HepG2 (cell line): ENCODE results near the gene IFIT1B. TPM values are rescaled to one million over a fixed set of nuclear protein-coding genes. Genes with fewer than 3 reads are reported as not detected.

ENCODE experiments used
- ATAC-seq: fragments of 200-7000 bp; cut with Tn5 transposase; 3 replicates; pipeline ENCODE4 v1.9.1; 2020; ENCODE audit warnings: mild to moderate bottlenecking, moderate library complexity
- BruUV-seq: library from RNA; stranded (reverse); fragments of 400-500 nt; replicated peaks from 2 replicates; lab custom pipeline; 2021; lab: Mats Ljungman, UMichigan
- CTCF ChIA-PET: fragments of 300-600 bp; formaldehyde crosslinking; extraction: SDS; loops from one replicate; lab custom pipeline; 2021; ENCODE audit warnings: low total read pairs, inconsistent platforms, low intra/inter-chr PET ratio; lab: Yijun Ruan, JAX
- POLR2A ChIA-PET: fragments of 350-600 bp; sonication (Branson Sonifier 250); formaldehyde crosslinking; loops from one replicate; lab custom pipeline; 2020; ENCODE audit warnings: antibody characterized with exemption, inconsistent platforms; lab: Yijun Ruan, JAX
- DNase-seq: peaks from one replicate; pipeline ENCODE4 v3.0.0-alpha.2; 2015; ENCODE audit warnings: low spot score
- FAIRE-seq: peaks from 3 replicates; lab custom pipeline; 2011; peaks lifted over from hg19 to GRCh38; lab: Jason Lieb, UNC
- H2AFZ ChIP-seq: one replicate; pipeline ENCODE4 v1.6.1; 2011; ENCODE audit warnings: low read length, inconsistent platforms
- H3K27ac ChIP-seq: fragments of 300-600 bp; 3 replicates; pipeline ENCODE4 v1.8.0; 2011; ENCODE audit warnings: mixed run types, mild to moderate bottlenecking, mixed read lengths, low read length, inconsistent platforms; ENCODE audit not compliant: insufficient read depth; ENCODE audit errors: extremely low read length
- H3K27me3 ChIP-seq, 2 experiments: fragments of 200-600 bp in 1 of 2; 2 replicates in 1 of 2; 3 replicates in 1 of 2; pipeline versions ENCODE4 v1.6.0 to v1.8.0; 2011; ENCODE audit warnings: low read length in 2 of 2, mild to moderate bottlenecking in 2 of 2, moderate library complexity in 2 of 2, inconsistent platforms in 1 of 2; ENCODE audit not compliant: insufficient read depth in 2 of 2, control insufficient read depth in 1 of 2
- H3K36me3 ChIP-seq, 2 experiments: fragments of 200-600 bp in 1 of 2; replicated peaks in 1 of 2; 2 replicates in 1 of 2; 3 replicates in 1 of 2; pipeline versions ENCODE4 v1.5.1 to v1.8.0; 2011; ENCODE audit warnings: low read length in 2 of 2, inconsistent platforms in 1 of 2; ENCODE audit not compliant: insufficient read depth in 2 of 2, control insufficient read depth in 1 of 2
- H3K4me1 ChIP-seq: 2 replicates; pipeline ENCODE4 v1.5.1; 2012; ENCODE audit warnings: low read length, inconsistent platforms; ENCODE audit not compliant: insufficient read depth
- H3K4me2 ChIP-seq: 2 replicates; pipeline ENCODE4 v1.6.0; 2011; ENCODE audit warnings: low read depth, low read length, inconsistent platforms
- H3K4me3 ChIP-seq, 3 experiments: fragments of 200-600 bp in 1 of 3; sonication (generic), shearing (Covaris generic) in 1 of 3; replicated peaks in 1 of 3; 2 replicates each; pipeline ENCODE4 v1.5.1; 2011 to 2016; ENCODE audit warnings: low read length in 3 of 3, inconsistent platforms in 2 of 3, low read depth in 2 of 3, mild to moderate bottlenecking in 2 of 3, control low read depth in 1 of 3, mixed read lengths in 1 of 3; ENCODE audit not compliant: insufficient read depth in 1 of 3
- H3K79me2 ChIP-seq: one replicate; pipeline ENCODE4 v1.6.1; 2011; ENCODE audit warnings: low read length, inconsistent platforms; ENCODE audit not compliant: insufficient read depth
- H3K9ac ChIP-seq: 2 replicates; pipeline ENCODE4 v1.6.0; 2011; ENCODE audit warnings: mild to moderate bottlenecking, low read depth, low read length, inconsistent platforms; ENCODE audit not compliant: insufficient read depth
- H3K9me3 ChIP-seq: 2 replicates; pipeline ENCODE4 v1.5.1; 2012; ENCODE audit warnings: mild to moderate bottlenecking, low read length
- H4K20me1 ChIP-seq: 2 replicates; pipeline ENCODE4 v1.6.0; 2011; ENCODE audit warnings: inconsistent platforms, mild to moderate bottlenecking, low read length, moderate library complexity; ENCODE audit not compliant: insufficient read depth
- HNRNPH1 ChIP-seq: fragments of 200-400 bp; formaldehyde crosslinking; optimal IDR thresholded peaks from 2 replicates; pipeline ENCODE3; 2017; ENCODE audit warnings: mild to moderate bottlenecking, low read depth, low read length
- KDM2A ChIP-seq: sonication (generic); formaldehyde crosslinking; IDR thresholded peaks from 2 replicates; pipeline ENCODE4 v1.4.0; 2020; ENCODE audit warnings: low read depth, missing genetic modification reagents, borderline replicate concordance
- LRRFIP1 ChIP-seq: sonication (generic); formaldehyde crosslinking; conservative IDR thresholded peaks from 2 replicates; pipeline ENCODE4 v1.4.0; 2020; ENCODE audit warnings: missing genetic modification reagents
- MAF1 ChIP-seq: sonication (generic); formaldehyde crosslinking; IDR thresholded peaks from 2 replicates; pipeline ENCODE4 v1.5.0; 2020; ENCODE audit warnings: missing genetic modification reagents, borderline replicate concordance
- MYPOP ChIP-seq: sonication (generic); formaldehyde crosslinking; IDR thresholded peaks from 2 replicates; pipeline ENCODE4 v1.8.1; 2023; ENCODE audit warnings: mild to moderate bottlenecking, moderate library complexity, missing genetic modification reagents
- NONO ChIP-seq, 2 experiments: fragments of 450-650 bp in 1 of 2; sonication (generic) in 1 of 2; formaldehyde crosslinking in 1 of 2; IDR thresholded peaks in 1 of 2; conservative IDR thresholded peaks in 1 of 2; 2 replicates each; pipeline versions ENCODE4 v1.6.1 to v1.8.0; 2017 to 2022; ENCODE audit warnings: mild to moderate bottlenecking in 1 of 2, missing genetic modification reagents in 1 of 2, moderate library complexity in 1 of 2
- PRDM10 ChIP-seq: sonication (generic); formaldehyde crosslinking; IDR thresholded peaks from 2 replicates; pipeline ENCODE4 v1.4.0; 2020; ENCODE audit warnings: low read depth, missing genetic modification reagents
- XRCC5 ChIP-seq: fragments of 200-400 bp; formaldehyde crosslinking; optimal IDR thresholded peaks from 2 replicates; pipeline ENCODE3; 2017; ENCODE audit warnings: mild to moderate bottlenecking, low read length
- ZNF678 ChIP-seq: sonication (generic); formaldehyde crosslinking; IDR thresholded peaks from 2 replicates; pipeline ENCODE4 v1.4.0; 2020; ENCODE audit warnings: mild to moderate bottlenecking, missing genetic modification reagents
- ZNF747 ChIP-seq: sonication (generic); formaldehyde crosslinking; IDR thresholded peaks from 2 replicates; pipeline ENCODE4 v1.8.1; 2023; ENCODE audit warnings: missing genetic modification reagents, mild to moderate bottlenecking, borderline replicate concordance
- ZNF790 ChIP-seq: sonication (generic); formaldehyde crosslinking; IDR thresholded peaks from 2 replicates; pipeline ENCODE4 v1.8.0; 2022; ENCODE audit warnings: missing genetic modification reagents, mild to moderate bottlenecking, borderline replicate concordance
- WGBS: methylation state at CpG from one replicate; pipeline ENCODE4 v1.1.6; 2017; ENCODE audit warnings: low lambda C conversion rate; 5-methylcytosine and 5-hydroxymethylcytosine counted together
- in situ Hi-C: cut with HindIII; loops from 2 replicates; pipeline ENCODE4 v1.10.0; 2017; ENCODE audit warnings: low pct_unique_long_range_greater_than_20kb; ENCODE audit not compliant: extremely low pct_ligation_motif_present
- intact Hi-C: fragments of 100-400 bp; cut with micrococcal nuclease; formaldehyde crosslinking; loops from one replicate; pipeline ENCODE4 v1.10.0; 2022; ENCODE audit not compliant: unreplicated experiment
- polyA plus RNA-seq, 8 experiments: library from polyadenylated mRNA; depleted of rRNA in 3 of 8; stranded (reverse) in 7 of 8; unstranded in 1 of 8; fragments of >200 nt; fragmentation: Illumina TruSeq in 4 of 8; extraction: Trizol in 4 of 8; gene quantifications; 2 replicates each; pipeline versions ENCODE4 v1.2.1 to v1.2.3, GENCODE V29; 2011 to 2016; ENCODE audit warnings: low read depth in 4 of 8, missing spikeins in 1 of 8, mixed read lengths in 1 of 8; ENCODE audit not compliant: insufficient read depth in 1 of 8
- total RNA-seq, 5 experiments: library from RNA; depleted of rRNA; stranded (reverse); fragments of >200 nt; fragmentation: Illumina TruSeq; extraction: Trizol; gene quantifications; 2 replicates each; pipeline ENCODE4 v1.2.3, GENCODE V29; 2016; ENCODE audit warnings: low read depth in 1 of 5

Gene IFIT1B
- total and polyA plus RNA-seq, 2 of the 13 experiments (the other 11 are each of a cell fraction or from before 2014, with no cell fraction given), result not detected

GRCh38 chr10:89347701-89348457 is 30.0 kb upstream of the IFIT1B start:
- Histone ChIP-seq H3K9me3 (no peaks in the 10 kb centered on the region), H3K27me3 (no peaks in the 10 kb centered on the region)
- TF ChIP-seq ZNF790 (CRISPR knock-in tag) (no peak), HNRNPH1 (no peak), NONO (IDR thresholded peaks at IDR 0.05) (no peak), NONO (CRISPR knock-in tag; conservative IDR thresholded peaks at IDR 0.05) (no peak), PRDM10 (CRISPR knock-in tag) (no peak), LRRFIP1 (CRISPR knock-in tag) (no peak), KDM2A (CRISPR knock-in tag) (no peak), ZNF747 (CRISPR knock-in tag) (no peak), XRCC5 (no peak), MAF1 (CRISPR knock-in tag) (no peak), MYPOP (CRISPR knock-in tag) (no peak), ZNF678 (no peak)
- TF ChIP-seq, all 625 proteins: peak for 0
- Histone ChIP-seq H3K4me1 (peaks cover 72% of the 10 kb centered on the region), H3K4me3 (no peak overlapping the region), H3K4me2 (no peak overlapping the region), H3K9ac (no peak overlapping the region), H4K20me1 (no peaks in the 10 kb centered on the region), H3K27ac (no peak overlapping the region), H3K79me2 (no peaks in the 10 kb centered on the region), H2AFZ (no peak overlapping the region), H3K36me3 (no peaks in the 10 kb centered on the region)
- POLR2A ChIA-PET, result interaction anchor here (2.0 kb wide), 1 partner anchor 16 kb away, joined by 8 read pairs; no protein-coding TSS in a partner anchor
- intact Hi-C loops (no loop called here), in situ Hi-C loops (no loop called here)
- no peak for FAIRE-seq
- CTCF ChIA-PET, result no interaction called here
- no peak for ATAC-seq
- 97% methylated on average over 5 of the region's 7 CpGs for WGBS
- no TSS peak for BruUV-seq
- DNase-seq, result no peak
